ENCODE measurements around the gene LRCH1.
A peak's percentile ranks its signal among the peaks of the same experiment; 100 is the strongest.

Gene LRCH1

GRCh38 chr13:46655377-46656180, 102.6 kb downstream of the LRCH1 start:
- TF ChIP-seq TEAD4 (IDR thresholded peaks at IDR 0.05) (peak; percentile 64), EGR1 (IDR thresholded peaks at IDR 0.05) (no peak), NFIC (IDR thresholded peaks at IDR 0.05) (peak; percentile 39; the same call in 1 of the 2 replicates), TAF1 (IDR thresholded peaks at IDR 0.05; ENCODE audit: low read depth) (no peak)
- TF ChIP-seq, protein P1, sequence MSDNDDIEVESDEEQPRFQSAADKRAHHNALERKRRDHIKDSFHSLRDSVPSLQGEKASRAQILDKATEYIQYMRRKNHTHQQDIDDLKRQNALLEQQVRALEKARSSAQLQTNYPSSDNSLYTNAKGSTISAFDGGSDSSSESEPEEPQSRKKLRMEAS (IDR thresholded peaks at IDR 0.05), result no peak

- no peak for TF ChIP-seq CREB1 (IDR thresholded peaks at IDR 0.05; ENCODE audit: low read depth)
- no peak for TF ChIP-seq NFIC (IDR thresholded peaks at IDR 0.05)
- no peak for TF ChIP-seq RAD21 (IDR thresholded peaks at IDR 0.05; ENCODE audit: low read depth)
- no peak for TF ChIP-seq CEBPB (IDR thresholded peaks at IDR 0.05)
- TF ChIP-seq TEAD4 (IDR thresholded peaks at IDR 0.05), result no peak
- no peak for TF ChIP-seq REST (IDR thresholded peaks at IDR 0.05; ENCODE audit: low read depth)
- no peak for TF ChIP-seq EGR1 (IDR thresholded peaks at IDR 0.05)
- no peak for TF ChIP-seq USF1 (IDR thresholded peaks at IDR 0.05)
- no peak for TF ChIP-seq FOXM1 (IDR thresholded peaks at IDR 0.05; ENCODE audit: borderline replicate concordance, low read depth)
Observed at GRCh38 chr13:46656786-46657185, 103.8 kb downstream of the LRCH1 start.

DNA sequence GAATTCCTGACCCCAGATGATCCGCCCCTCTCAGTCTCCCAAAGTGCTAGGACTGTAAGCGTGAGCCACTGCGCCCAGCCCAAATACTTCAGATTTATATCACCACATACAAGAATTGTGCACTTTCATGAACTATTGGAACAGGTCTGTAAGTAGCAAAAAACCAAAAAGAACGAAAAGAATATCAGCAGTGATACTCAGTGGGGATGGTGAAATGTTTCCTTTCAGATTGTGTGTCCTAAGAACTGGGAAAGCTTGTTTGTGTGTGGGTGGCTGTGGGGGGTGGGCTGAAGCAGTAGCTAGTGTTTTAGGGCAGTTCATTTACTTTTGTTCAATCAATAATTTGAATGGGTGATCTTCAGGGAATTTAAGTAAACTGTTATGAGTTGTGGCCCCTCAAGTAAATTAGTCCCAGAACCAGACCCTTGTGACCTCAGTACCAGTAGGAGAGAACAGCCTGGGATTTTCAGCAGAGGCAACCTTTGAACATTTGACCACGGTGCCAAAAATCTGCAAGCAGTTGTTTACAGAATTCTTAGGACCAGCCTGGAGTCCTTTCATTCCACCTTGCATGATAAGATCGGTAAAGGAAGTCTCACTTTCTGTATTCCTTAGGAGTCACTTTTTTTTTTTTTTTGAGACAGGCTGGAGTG, 106.6 kb downstream of the LRCH1 start:
- no peak for TF ChIP-seq TCF12 (IDR thresholded peaks at IDR 0.05; ENCODE audit: low read depth)
- TF ChIP-seq CEBPB (IDR thresholded peaks at IDR 0.05), result no peak
- no peak for TF ChIP-seq USF1 (IDR thresholded peaks at IDR 0.05)
- TF ChIP-seq RAD21 (IDR thresholded peaks at IDR 0.05; ENCODE audit: low read depth), result no peak
- no peak for TF ChIP-seq EGR1 (IDR thresholded peaks at IDR 0.05)

- TF ChIP-seq YY1 (IDR thresholded peaks at IDR 0.05; ENCODE audit: low read depth), result no peak
Observed at GRCh38 chr13:46660416-46660815, 107.4 kb downstream of the LRCH1 start.

- no peak for TF ChIP-seq USF1 (IDR thresholded peaks at IDR 0.05)
Observed at GRCh38 chr13:46660857-46661256, 107.9 kb downstream of the LRCH1 start.

DNA sequence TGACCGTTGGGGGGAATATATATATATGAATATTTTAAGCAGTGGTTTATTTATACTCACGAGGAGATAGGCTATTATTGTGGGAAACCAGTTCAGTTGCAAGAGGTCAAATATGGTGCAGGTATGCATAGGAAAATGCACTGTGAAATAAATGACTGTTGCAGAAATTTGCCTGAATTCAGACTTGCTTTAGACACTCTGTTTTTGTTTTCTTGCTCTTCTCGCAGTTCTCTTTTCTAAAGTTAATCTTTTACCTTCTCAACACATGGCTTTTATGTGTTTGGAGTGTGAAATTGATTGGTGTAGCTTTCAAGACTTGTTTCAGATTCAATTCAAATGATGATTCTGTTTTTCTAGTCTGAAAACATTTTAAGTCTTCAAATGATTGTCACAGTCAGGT, 109.7 kb downstream of the LRCH1 start:
- no peak for TF ChIP-seq REST (IDR thresholded peaks at IDR 0.05; ENCODE audit: low read depth)
- TF ChIP-seq, protein P1 (IDR thresholded peaks at IDR 0.05), result no peak
- TF ChIP-seq CREB1 (IDR thresholded peaks at IDR 0.05; ENCODE audit: low read depth), result no peak
- no peak for TF ChIP-seq EGR1 (IDR thresholded peaks at IDR 0.05)
- TF ChIP-seq CEBPB (IDR thresholded peaks at IDR 0.05), result no peak
- TF ChIP-seq USF1 (IDR thresholded peaks at IDR 0.05), result no peak
- TF ChIP-seq ZBTB7A (IDR thresholded peaks at IDR 0.05; ENCODE audit: low read depth), result no peak
- TF ChIP-seq TCF12 (IDR thresholded peaks at IDR 0.05; ENCODE audit: low read depth), result no peak
- TF ChIP-seq RAD21 (IDR thresholded peaks at IDR 0.05; ENCODE audit: low read depth), result no peak
